Left lung (tissue), 10 donors: ENCODE results near the gene QRICH2. TPM values are rescaled to one million over a fixed set of nuclear protein-coding genes. Genes with fewer than 3 reads are reported as not detected.

ENCODE experiments used
- ATAC-seq: fragments of 200-7000 bp; cut with Tn5 transposase; one replicate; pipeline ENCODE4 v1.9.1; 2020; ENCODE audit warnings: moderate library complexity
- DNase-seq, 4 donors: peaks; one replicate each; pipeline ENCODE4 v3.0.0-alpha.2; 2013 to 2020
- H3K27ac ChIP-seq, 2 donors: fragments of 200-600 bp; sonication (generic) in 1 of 2; one replicate each; pipeline versions ENCODE4 v1.5.0 to v1.8.0; 2020 to 2021
- H3K27me3 ChIP-seq, 2 donors: fragments of 200-600 bp; sonication (generic) in 1 of 2; one replicate each; pipeline versions ENCODE4 v1.5.0 to v1.8.0; 2020 to 2021
- H3K36me3 ChIP-seq, 2 donors: fragments of 200-600 bp; sonication (generic) in 1 of 2; one replicate each; pipeline versions ENCODE4 v1.5.0 to v1.8.0; 2020 to 2021
- H3K4me1 ChIP-seq, 2 donors: fragments of 200-600 bp; one replicate each; pipeline ENCODE4 v1.8.0; 2021
- H3K4me3 ChIP-seq, 2 donors: fragments of 200-600 bp; sonication (generic) in 1 of 2; one replicate each; pipeline versions ENCODE4 v1.5.0 to v1.8.0; 2020 to 2021; ENCODE audit warnings: mild to moderate bottlenecking in 1 of 2
- H3K9me3 ChIP-seq, 2 donors: fragments of 200-600 bp; sonication (generic) in 1 of 2; one replicate each; pipeline versions ENCODE4 v1.5.0 to v1.8.0; 2020 to 2021
- intact Hi-C, 2 donors: fragments of 100-400 bp; cut with DNase I; formaldehyde crosslinking; loops; one replicate each; pipeline versions ENCODE4 v1.11.2 to v1.14.2; 2022
- polyA plus RNA-seq, 6 donors: library from polyadenylated mRNA; unstranded; fragments of 120-200 nt; gene quantifications; one replicate each; pipeline ENCODE4 v1.2.1, GENCODE V29; 2013; ENCODE audit not compliant: insufficient read length in 6 of 6
- total RNA-seq, 2 donors: library from RNA; stranded (reverse); fragmentation: NEBNext Ultra II Directional; extraction: Animal tissue kit (Norgen Biotek cat#: 25700); gene quantifications; one replicate each; pipeline ENCODE4 v1.2.1, GENCODE V29; 2021
- TF ChIP-seq, protein P1 (sequence below), 2 donors: fragments of 200-600 bp; sonication (generic) in 1 of 2; IDR thresholded peaks; one replicate each; pipeline versions ENCODE4 v1.5.0 to v1.8.0; 2021; ENCODE audit warnings: antibody characterized with exemption in 2 of 2
- donor health status: DM: no; HTN: yes; CAD: no.
- donor health status: DM: no; HTN: no; CAD: no.

Gene QRICH2
- total and polyA plus RNA-seq, 8 donors: 2.8 to 10.6 (median 7.5) TPM

- Histone ChIP-seq H3K36me3 (peaks cover 0 to 17% of the 10 kb centered on the region in 2 donors), H3K4me3 (no peak overlapping the region), H3K27ac (peak overlapping the region; percentile 48 to 57), H3K9me3 (no peaks in the 10 kb centered on the region), H3K4me1 (peaks cover 15 to 61% of the 10 kb centered on the region in 2 donors), H3K27me3 (no peaks in the 10 kb centered on the region)
- TF ChIP-seq, protein P1, sequence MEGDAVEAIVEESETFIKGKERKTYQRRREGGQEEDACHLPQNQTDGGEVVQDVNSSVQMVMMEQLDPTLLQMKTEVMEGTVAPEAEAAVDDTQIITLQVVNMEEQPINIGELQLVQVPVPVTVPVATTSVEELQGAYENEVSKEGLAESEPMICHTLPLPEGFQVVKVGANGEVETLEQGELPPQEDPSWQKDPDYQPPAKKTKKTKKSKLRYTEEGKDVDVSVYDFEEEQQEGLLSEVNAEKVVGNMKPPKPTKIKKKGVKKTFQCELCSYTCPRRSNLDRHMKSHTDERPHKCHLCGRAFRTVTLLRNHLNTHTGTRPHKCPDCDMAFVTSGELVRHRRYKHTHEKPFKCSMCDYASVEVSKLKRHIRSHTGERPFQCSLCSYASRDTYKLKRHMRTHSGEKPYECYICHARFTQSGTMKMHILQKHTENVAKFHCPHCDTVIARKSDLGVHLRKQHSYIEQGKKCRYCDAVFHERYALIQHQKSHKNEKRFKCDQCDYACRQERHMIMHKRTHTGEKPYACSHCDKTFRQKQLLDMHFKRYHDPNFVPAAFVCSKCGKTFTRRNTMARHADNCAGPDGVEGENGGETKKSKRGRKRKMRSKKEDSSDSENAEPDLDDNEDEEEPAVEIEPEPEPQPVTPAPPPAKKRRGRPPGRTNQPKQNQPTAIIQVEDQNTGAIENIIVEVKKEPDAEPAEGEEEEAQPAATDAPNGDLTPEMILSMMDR (IDR thresholded peaks at IDR 0.05): no peak
- ATAC-seq (peak; percentile 29), DNase-seq (no peak)
- intact Hi-C loops: no loop called here
Measured at GRCh38 chr17:76274112-76274956, 33.7 kb downstream of the QRICH2 start.

- H3K27me3 ChIP-seq: no peaks in the 10 kb centered on the region
- DNase-seq: no peak
- intact Hi-C loops: no loop called here
- H3K27ac ChIP-seq: peak overlapping the region in 1 of 2 donors; percentile 78
- TF ChIP-seq, protein P1 (IDR thresholded peaks at IDR 0.05): no peak
- H3K4me3 ChIP-seq: no peak overlapping the region
- peaks cover 0 to 21% of the 10 kb centered on the region in 2 donors for H3K36me3 ChIP-seq
- peak; percentile 1 for ATAC-seq
- no peaks in the 10 kb centered on the region for H3K9me3 ChIP-seq
- H3K4me1 ChIP-seq: peaks cover 19 to 64% of the 10 kb centered on the region in 2 donors
Measured at GRCh38 chr17:76273445-76274111, 34.5 kb downstream of the QRICH2 start.

- ATAC-seq: no peak
Measured at GRCh38 chr17:76272541-76273444, 35.3 kb downstream of the QRICH2 start.

DNA sequence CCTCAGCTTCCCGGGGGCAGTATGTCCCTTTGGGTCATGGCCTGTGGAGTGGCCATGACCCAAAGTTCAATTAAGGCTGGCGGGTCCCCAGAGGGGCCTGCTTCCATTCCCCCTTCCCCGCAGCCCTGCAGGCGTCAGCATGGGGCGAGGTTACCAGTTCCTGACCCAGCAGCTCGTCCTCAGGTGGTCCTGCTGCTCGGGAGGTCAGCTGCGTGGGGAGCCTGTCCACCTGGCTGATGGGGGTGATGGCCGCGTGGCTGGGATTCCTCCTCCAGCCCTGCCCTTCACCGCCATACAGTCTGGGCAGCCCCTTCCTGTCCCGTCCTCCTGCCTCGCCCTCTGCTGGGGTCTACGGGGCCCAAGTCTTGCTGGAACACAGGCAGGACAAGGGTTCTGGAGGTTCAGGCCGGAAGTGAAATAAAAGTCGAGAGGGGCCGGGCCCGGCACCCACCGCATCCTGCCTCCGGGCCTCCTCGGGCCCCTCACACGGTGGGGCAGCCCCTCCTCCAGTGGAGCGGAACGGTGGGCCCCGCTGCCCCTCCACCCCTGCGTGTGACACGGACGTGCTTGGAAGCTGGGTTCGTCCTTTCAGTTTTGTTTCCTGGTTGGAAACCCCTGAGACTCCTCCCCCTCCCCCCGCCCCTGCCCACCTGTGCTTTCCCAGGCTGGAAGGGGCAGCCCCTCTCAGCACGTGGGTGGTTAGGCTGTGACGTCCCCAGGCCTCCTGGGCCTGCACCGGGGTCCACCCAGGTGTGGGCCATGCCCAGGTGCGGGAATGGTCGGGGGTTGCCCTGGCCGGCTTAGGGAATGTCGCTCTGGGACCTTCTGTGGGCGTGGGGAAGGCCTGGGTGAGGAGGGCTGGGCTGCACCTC is 36.2 kb downstream of the QRICH2 start:
- Histone ChIP-seq H3K4me3 (peak overlapping the region; percentile 21 to 37), H3K4me1 (peaks cover 34 to 81% of the 10 kb centered on the region in 2 donors), H3K27me3 (no peaks in the 10 kb centered on the region), H3K36me3 (peaks cover 0 to 21% of the 10 kb centered on the region in 2 donors), H3K27ac (peak overlapping the region; percentile 27 to 78), H3K9me3 (no peaks in the 10 kb centered on the region)
- DNase-seq: peak in 1 of 4 donors; percentile 76
- peak; percentile 13 for ATAC-seq
- TF ChIP-seq, protein P1 (IDR thresholded peaks at IDR 0.05): no peak
- intact Hi-C loops: no loop called here

More at GRCh38 chr17:76272541-76273444, 35.3 kb downstream of the QRICH2 start:
- intact Hi-C loops: no loop called here
- Histone ChIP-seq H3K27me3 (no peaks in the 10 kb centered on the region), H3K27ac (peak overlapping the region; percentile 27 to 78), H3K4me1 (peaks cover 27 to 72% of the 10 kb centered on the region in 2 donors), H3K4me3 (peak overlapping the region; percentile 21 to 37), H3K9me3 (no peaks in the 10 kb centered on the region), H3K36me3 (peaks cover 0 to 21% of the 10 kb centered on the region in 2 donors)
- DNase-seq: no peak
- TF ChIP-seq, protein P1 (IDR thresholded peaks at IDR 0.05): no peak
